Thyroid gland (tissue), 4 donors: Measurements from ENCODE around the gene XCR1. TPM values are rescaled to one million over a fixed set of nuclear protein-coding genes. Genes with fewer than 3 reads are reported as not detected.
"Not testable (repeated sequence)": the region's sequence is repeated elsewhere in the genome, so short reads cannot be mapped to it uniquely, and the experiment has no call there.

Experiments
- DNase-seq, 2 donors: peaks; one replicate each; pipeline ENCODE4 v3.0.0-alpha.2; 2019
- H3K27ac ChIP-seq, 3 donors: fragments of 200-600 bp; sonication (generic); 1 replicate in 2 of 3; 2 replicates in 1 of 3; pipeline ENCODE4 v1.5.1; 2016 to 2019; ENCODE audit warnings: mild to moderate bottlenecking in 1 of 3, moderate library complexity in 1 of 3
- H3K27me3 ChIP-seq: fragments of 200-600 bp; sonication (generic); one replicate; pipeline ENCODE4 v1.5.1; 2019
- H3K36me3 ChIP-seq, 2 donors: fragments of 200-600 bp; sonication (generic); one replicate each; pipeline ENCODE4 v1.5.1; 2016 to 2019
- H3K4me1 ChIP-seq, 2 donors: fragments of 200-600 bp; sonication (generic); one replicate each; pipeline ENCODE4 v1.5.1; 2017 to 2019
- H3K4me3 ChIP-seq, 3 donors: fragments of 200-600 bp; sonication (generic); replicated peaks in 1 of 3; 1 replicate in 2 of 3; 2 replicates in 1 of 3; pipeline ENCODE4 v1.5.1; 2016; ENCODE audit warnings: mild to moderate bottlenecking in 1 of 3
- H3K9me3 ChIP-seq: fragments of 200-600 bp; sonication (generic); one replicate; pipeline ENCODE4 v1.5.1; 2017
- POLR2A ChIP-seq, 2 donors: fragments of 450-650 bp; IDR thresholded peaks; one replicate each; pipeline ENCODE4 v1.6.1; 2017; ENCODE audit warnings: antibody characterized with exemption in 2 of 2, mild to moderate bottlenecking in 2 of 2, moderate library complexity in 1 of 2
- WGBS, 2 donors: methylation state at CpG; one replicate each; pipeline ENCODE4 v1.1.5; 2017; 5-methylcytosine and 5-hydroxymethylcytosine counted together
- intact Hi-C: fragments of 100-400 bp; cut with DNase I; formaldehyde crosslinking; loops from one replicate; pipeline ENCODE4 v1.15.1; 2023
- total RNA-seq, 4 donors: library from RNA; depleted of rRNA; stranded (reverse); fragments of >200 nt; gene quantifications; one replicate each; pipeline ENCODE4 v1.2.3, GENCODE V29; 2016
- TF ChIP-seq, protein P1 (sequence below), 6 experiments: fragments of 200-600 bp in 3 of 6; fragments of 450-650 bp in 3 of 6; sonication (generic) in 3 of 6; IDR thresholded peaks; one replicate each; pipeline ENCODE4 v1.5.1; 2016 to 2019; ENCODE audit warnings: antibody characterized with exemption in 6 of 6, mild to moderate bottlenecking in 2 of 6, inconsistent platforms in 1 of 6, moderate library complexity in 1 of 6

XCR1 gene
- total RNA-seq, 4 donors from 2014 or later: not detected

DNA sequence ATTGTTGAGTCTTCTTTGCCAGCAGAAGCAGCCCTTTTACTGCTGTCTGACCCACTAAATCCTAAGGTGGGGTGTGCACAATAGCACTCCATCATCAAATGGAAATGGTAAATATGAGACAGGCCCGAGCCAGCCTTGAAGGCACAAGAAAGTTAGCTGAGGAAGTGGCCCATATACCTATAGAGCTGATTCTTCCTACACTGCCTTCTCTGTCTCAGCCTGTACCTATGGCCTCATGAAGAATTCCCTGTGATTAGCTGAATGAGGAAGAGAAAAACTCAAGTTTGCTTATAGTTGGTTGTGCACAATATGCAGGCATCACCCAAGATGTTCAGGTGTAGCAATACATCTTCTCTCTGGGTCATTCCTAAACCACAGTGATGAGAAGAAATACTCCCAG lies 31.7 kb upstream of the XCR1 start:
- no peak for DNase-seq
- WGBS, 2 donors: 91 to 100% methylated on average over 1 of the region's 1 CpG
- Histone ChIP-seq H3K4me3 (no peak overlapping the region), H3K36me3 (no peaks in the 10 kb centered on the region), H3K27ac (no peak overlapping the region), H3K4me1 (peaks cover 16 to 21% of the 10 kb centered on the region in 2 donors), H3K9me3 (no peaks in the 10 kb centered on the region), H3K27me3 (no peaks in the 10 kb centered on the region)
- no peak for TF ChIP-seq POLR2A (IDR thresholded peaks at IDR 0.05)
- TF ChIP-seq, protein P1, sequence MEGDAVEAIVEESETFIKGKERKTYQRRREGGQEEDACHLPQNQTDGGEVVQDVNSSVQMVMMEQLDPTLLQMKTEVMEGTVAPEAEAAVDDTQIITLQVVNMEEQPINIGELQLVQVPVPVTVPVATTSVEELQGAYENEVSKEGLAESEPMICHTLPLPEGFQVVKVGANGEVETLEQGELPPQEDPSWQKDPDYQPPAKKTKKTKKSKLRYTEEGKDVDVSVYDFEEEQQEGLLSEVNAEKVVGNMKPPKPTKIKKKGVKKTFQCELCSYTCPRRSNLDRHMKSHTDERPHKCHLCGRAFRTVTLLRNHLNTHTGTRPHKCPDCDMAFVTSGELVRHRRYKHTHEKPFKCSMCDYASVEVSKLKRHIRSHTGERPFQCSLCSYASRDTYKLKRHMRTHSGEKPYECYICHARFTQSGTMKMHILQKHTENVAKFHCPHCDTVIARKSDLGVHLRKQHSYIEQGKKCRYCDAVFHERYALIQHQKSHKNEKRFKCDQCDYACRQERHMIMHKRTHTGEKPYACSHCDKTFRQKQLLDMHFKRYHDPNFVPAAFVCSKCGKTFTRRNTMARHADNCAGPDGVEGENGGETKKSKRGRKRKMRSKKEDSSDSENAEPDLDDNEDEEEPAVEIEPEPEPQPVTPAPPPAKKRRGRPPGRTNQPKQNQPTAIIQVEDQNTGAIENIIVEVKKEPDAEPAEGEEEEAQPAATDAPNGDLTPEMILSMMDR (IDR thresholded peaks at IDR 0.05): no peak
- intact Hi-C loops: no loop called here

DNA sequence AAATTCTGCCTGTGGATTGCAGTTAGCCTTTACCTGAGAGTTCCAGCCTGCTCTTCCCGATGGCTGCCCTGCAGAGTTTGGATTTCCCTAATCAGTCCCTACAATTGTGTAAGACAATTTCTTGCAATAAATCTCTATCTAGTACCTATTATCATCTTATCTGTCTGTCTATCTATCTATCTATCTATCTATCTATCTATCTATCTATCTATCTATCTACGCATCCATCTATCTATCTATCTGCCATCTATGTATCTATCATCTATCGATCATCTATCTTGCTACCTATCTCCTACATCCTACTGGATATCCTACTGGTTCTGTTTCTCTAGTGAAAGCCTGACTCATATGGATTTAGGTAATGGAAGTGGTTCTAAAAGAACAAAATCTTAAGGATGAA lies 30.4 kb upstream of the XCR1 start:
- WGBS, 2 donors: 91 to 93% methylated on average over 2 to 3 of the region's 3 CpGs
- H3K9me3 ChIP-seq: no peaks in the 10 kb centered on the region
- DNase-seq: no peak
- peaks cover 7 to 8% of the 10 kb centered on the region in 2 donors for H3K4me1 ChIP-seq
- H3K36me3 ChIP-seq: no peaks in the 10 kb centered on the region
- intact Hi-C loops: no loop called here
- no peak overlapping the region for H3K27ac ChIP-seq
- TF ChIP-seq POLR2A (IDR thresholded peaks at IDR 0.05): no peak
- TF ChIP-seq, protein P1 (IDR thresholded peaks at IDR 0.05): no peak
- no peaks in the 10 kb centered on the region for H3K27me3 ChIP-seq
- H3K4me3 ChIP-seq: no peak overlapping the region

DNA sequence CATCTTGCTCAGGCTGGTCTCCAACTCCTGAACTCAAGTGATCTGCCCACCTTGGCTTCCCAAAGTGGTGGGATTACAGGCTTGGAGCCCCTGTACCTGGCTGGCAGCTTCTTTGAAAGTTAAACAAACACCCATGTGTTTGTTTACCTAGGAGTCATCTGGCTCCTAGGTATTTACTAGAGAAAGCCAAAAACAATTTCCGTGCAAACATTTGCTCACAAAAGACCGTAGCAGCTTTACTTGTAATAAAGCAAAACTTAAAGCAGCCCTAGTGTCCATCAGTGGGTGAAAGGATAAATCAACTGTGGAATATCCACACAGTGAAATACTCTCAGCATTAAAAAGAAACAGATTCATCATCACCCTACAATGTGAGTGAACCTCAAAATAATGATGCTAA lies 29.4 kb upstream of the XCR1 start:
- TF ChIP-seq POLR2A (IDR thresholded peaks at IDR 0.05): no peak
- TF ChIP-seq, protein P1 (IDR thresholded peaks at IDR 0.05): no peak
- Histone ChIP-seq H3K36me3 (no peaks in the 10 kb centered on the region), H3K9me3 (no peaks in the 10 kb centered on the region), H3K27ac (no peak overlapping the region), H3K27me3 (no peaks in the 10 kb centered on the region), H3K4me3 (no peak overlapping the region), H3K4me1 (no peaks in the 10 kb centered on the region)
- DNase-seq: no peak
- intact Hi-C loops: no loop called here
- 71 to 87% methylated on average over 2 of the region's 2 CpGs for WGBS, 2 donors

DNA sequence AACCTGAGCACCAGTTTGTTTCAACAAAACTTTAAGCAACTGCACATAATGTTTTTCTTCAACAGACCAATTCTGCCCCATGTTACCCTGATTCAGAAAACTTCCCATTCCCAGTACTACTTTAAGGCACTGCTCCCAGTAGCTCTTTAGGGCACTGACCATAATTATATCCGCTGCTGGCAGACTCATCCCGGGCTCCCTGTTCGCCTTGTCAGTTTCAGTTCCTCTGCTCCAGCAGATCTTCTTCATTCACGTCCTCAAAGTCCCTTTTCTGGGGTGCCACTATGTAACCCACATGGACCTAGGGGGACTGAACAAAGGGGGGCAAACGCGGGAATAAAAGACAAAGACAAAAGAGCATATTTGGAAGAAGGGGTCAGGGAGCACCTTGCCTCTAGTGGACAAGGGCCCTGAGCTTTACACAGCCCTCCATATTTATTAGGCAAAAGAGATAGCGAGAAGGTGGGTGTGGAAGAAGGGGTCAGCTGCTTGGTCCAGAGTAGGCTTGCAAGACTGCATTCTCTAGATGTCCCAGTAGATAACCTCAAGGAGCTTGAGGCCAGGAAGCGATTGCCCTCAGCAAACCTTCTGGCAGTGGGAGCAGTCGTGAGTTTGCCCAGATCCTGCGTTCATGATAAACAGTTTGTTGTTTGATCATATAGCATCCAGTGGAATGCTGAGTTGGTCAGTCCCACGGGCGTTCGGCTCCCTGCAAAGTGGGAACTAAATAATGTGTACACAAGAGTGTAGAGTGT lies 26.7 kb upstream of the XCR1 start:
- H3K27me3 ChIP-seq, H3K4me1 ChIP-seq, H3K36me3 ChIP-seq, H3K4me3 ChIP-seq, H3K27ac ChIP-seq, H3K9me3 ChIP-seq, intact Hi-C loops, DNase-seq: not testable (repeated sequence)
- WGBS, 2 donors: 84 to 85% methylated on average over 13 of the region's 13 CpGs

DNA sequence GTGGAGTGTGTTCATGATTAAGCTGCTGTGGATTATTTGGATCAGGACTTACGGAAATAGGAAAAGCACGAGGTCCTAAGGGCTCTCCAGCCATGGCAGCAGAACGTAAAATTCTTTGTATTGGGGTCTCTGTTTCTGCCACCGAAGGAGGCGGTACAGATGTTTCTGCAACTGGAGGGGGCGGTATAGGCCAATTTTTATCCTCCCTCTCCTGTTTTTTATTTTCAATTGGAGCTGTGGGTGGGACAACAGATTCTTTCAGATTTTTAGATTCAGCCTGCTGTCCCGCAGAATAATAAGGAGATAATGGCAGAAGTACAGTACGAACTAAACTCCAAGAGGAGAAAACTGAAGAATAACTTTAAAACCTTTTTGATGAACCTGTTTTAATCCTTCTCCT lies 26.0 kb upstream of the XCR1 start:
- not testable (repeated sequence) for DNase-seq

DNA sequence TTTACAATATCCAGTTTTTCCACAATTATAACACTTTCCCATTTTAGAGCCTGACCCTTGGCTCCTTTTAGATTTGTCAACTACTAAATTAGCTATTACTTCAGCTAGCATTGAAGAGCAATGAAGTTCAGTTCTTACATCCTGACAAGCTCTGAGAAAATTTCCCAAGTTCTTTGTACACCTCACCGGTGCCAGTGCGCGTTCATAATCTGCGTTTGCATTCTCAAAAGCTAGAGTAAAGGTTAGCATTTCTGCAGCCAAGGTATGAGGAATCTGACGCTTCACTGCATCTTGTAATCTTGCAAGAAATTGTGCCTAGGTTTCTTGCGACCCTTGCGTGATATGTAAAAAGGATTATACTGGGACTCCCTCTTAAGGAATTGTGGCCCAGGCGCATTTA lies 25.2 kb upstream of the XCR1 start:
- intact Hi-C loops: no loop called here
- Histone ChIP-seq H3K9me3 (no peaks in the 10 kb centered on the region), H3K4me1 (no peaks in the 10 kb centered on the region), H3K4me3 (no peak overlapping the region), H3K27ac (no peak overlapping the region), H3K36me3 (no peaks in the 10 kb centered on the region), H3K27me3 (no peaks in the 10 kb centered on the region)
- no peak for TF ChIP-seq POLR2A (IDR thresholded peaks at IDR 0.05)
- TF ChIP-seq, protein P1 (IDR thresholded peaks at IDR 0.05): no peak
- 86 to 87% methylated on average over 8 of the region's 8 CpGs for WGBS, 2 donors
- no peak for DNase-seq

More for the DNA sequence above, 26.0 kb upstream of the XCR1 start:
- H3K4me1 ChIP-seq, H3K27me3 ChIP-seq, H3K4me3 ChIP-seq, H3K27ac ChIP-seq, H3K9me3 ChIP-seq, intact Hi-C loops, H3K36me3 ChIP-seq: not testable (repeated sequence)
- 76 to 84% methylated on average over 8 of the region's 8 CpGs for WGBS, 2 donors
